Neural cell (in vitro differentiated cells): ENCODE results near the gene CCDC149.

Experiments used
- CTCF ChIP-seq: fragments of 450-650 bp; IDR thresholded peaks from 2 replicates; pipeline ENCODE4 v1.5.1; 2014; ENCODE audit warnings: antibody characterized with exemption, mild to moderate bottlenecking, moderate library complexity; ENCODE audit not compliant: poor library complexity, severe bottlenecking
- POLR2AphosphoS5 ChIP-seq: IDR thresholded peaks from 2 replicates; pipeline ENCODE4 v1.6.1; 2012
- REST ChIP-seq: IDR thresholded peaks from 2 replicates; pipeline ENCODE4 v1.6.1; 2012; ENCODE audit warnings: borderline replicate concordance

- no peak for TF ChIP-seq CTCF
- TF ChIP-seq POLR2AphosphoS5 = no peak
- TF ChIP-seq REST = no peak
Observed at GRCh38 chr4:24809376-24809775, 103.5 kb downstream of the CCDC149 start.
